ENCODE results near the gene MCF2L. TPM values are rescaled to one million over a fixed set of nuclear protein-coding genes. Genes with fewer than 3 reads are reported as not detected.

MCF2L gene
- total RNA-seq, 1 experiment from 2014 or later, result 22.1 TPM

DNA sequence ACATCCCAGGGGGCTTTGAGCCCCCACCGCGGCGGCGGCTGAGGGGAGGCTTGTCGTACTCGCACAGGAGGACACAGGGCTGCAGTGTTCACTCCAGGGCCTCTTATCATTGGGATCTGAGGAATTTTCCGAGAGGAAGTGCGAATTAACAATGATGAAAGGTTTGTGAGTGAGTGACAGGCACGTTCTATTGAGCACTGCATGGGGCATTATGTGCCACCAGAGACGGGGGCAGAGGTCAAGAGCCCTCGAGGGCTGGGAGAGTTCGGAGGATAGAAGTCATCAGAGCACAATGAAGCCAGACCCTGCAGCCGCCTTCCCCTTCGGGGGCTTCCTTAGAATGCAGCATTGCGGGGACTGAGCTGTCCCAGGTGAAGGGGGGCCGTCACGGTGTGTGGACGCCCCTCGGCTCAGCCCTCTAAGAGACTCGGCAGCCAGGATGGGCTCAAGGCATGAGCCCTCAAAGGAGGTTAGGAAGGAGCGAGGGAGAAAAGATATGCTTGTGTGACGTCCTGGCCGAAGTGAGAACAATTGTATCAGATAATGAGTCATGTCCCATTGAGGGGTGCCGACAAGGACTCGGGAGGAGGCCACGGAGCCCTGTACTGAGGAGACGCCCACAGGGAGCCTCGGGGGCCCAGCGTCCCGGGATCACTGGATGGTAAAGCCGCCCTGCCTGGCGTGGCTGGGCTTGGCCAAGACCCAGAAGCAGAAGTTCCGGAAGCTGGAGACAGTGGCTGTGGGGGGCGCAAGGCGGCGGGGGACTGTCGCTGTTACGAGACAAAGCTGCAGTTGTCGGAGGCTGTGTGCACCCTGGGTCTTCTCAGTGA lies 53.9 kb downstream of the MCF2L start:
- TF ChIP-seq, protein P1, sequence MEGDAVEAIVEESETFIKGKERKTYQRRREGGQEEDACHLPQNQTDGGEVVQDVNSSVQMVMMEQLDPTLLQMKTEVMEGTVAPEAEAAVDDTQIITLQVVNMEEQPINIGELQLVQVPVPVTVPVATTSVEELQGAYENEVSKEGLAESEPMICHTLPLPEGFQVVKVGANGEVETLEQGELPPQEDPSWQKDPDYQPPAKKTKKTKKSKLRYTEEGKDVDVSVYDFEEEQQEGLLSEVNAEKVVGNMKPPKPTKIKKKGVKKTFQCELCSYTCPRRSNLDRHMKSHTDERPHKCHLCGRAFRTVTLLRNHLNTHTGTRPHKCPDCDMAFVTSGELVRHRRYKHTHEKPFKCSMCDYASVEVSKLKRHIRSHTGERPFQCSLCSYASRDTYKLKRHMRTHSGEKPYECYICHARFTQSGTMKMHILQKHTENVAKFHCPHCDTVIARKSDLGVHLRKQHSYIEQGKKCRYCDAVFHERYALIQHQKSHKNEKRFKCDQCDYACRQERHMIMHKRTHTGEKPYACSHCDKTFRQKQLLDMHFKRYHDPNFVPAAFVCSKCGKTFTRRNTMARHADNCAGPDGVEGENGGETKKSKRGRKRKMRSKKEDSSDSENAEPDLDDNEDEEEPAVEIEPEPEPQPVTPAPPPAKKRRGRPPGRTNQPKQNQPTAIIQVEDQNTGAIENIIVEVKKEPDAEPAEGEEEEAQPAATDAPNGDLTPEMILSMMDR (IDR thresholded peaks at IDR 0.05; ENCODE audit: insufficient read depth in 1 of 2, low read depth in 1 of 2, low read length in 1 of 2, severe bottlenecking in 1 of 2, unreplicated experiment in 1 of 2), result no peak
- POLR2A ChIA-PET, result no interaction called here
- peaks cover 17% of the 10 kb centered on the region for H3K4me1 ChIP-seq
- no peaks in the 10 kb centered on the region for H3K27me3 Mint-ChIP-seq (ENCODE audit: insufficient read depth, unreplicated experiment)
- H3K9me3 ChIP-seq, result no peaks in the 10 kb centered on the region
- peak overlapping the region; percentile 58 for H3K4me3 Mint-ChIP-seq (ENCODE audit: unreplicated experiment)
- peaks cover 7% of the 10 kb centered on the region for H3K36me3 Mint-ChIP-seq (ENCODE audit: insufficient read depth, unreplicated experiment)
- no peak overlapping the region for H3K4me3 ChIP-seq (ENCODE audit: low read depth, low read length)
- H3K9me3 Mint-ChIP-seq (ENCODE audit: unreplicated experiment), result no peaks in the 10 kb centered on the region
- H3K36me3 ChIP-seq (ENCODE audit: control insufficient read depth, insufficient read depth, low read length), result no peaks in the 10 kb centered on the region
- H3K27ac Mint-ChIP-seq (ENCODE audit: unreplicated experiment), result peak overlapping the region; percentile 88
- BruUV-seq (replicated peaks), result no TSS peak
- CTCF ChIA-PET, result interaction anchor here (1.1 kb wide), 1 partner anchor 80 kb away, joined by 4 read pairs; no protein-coding TSS in a partner anchor
- no peaks in the 10 kb centered on the region for H3K27me3 ChIP-seq (replicated peaks; ENCODE audit: control insufficient read depth, insufficient read depth, low read length)
- peaks cover 14% of the 10 kb centered on the region for H3K4me1 Mint-ChIP-seq (ENCODE audit: low read depth, unreplicated experiment)
- intact Hi-C loops (cut with micrococcal nuclease; ENCODE audit: unreplicated experiment), result no loop called here
- peak; percentile 39 to 59 for DNase-seq

DNA sequence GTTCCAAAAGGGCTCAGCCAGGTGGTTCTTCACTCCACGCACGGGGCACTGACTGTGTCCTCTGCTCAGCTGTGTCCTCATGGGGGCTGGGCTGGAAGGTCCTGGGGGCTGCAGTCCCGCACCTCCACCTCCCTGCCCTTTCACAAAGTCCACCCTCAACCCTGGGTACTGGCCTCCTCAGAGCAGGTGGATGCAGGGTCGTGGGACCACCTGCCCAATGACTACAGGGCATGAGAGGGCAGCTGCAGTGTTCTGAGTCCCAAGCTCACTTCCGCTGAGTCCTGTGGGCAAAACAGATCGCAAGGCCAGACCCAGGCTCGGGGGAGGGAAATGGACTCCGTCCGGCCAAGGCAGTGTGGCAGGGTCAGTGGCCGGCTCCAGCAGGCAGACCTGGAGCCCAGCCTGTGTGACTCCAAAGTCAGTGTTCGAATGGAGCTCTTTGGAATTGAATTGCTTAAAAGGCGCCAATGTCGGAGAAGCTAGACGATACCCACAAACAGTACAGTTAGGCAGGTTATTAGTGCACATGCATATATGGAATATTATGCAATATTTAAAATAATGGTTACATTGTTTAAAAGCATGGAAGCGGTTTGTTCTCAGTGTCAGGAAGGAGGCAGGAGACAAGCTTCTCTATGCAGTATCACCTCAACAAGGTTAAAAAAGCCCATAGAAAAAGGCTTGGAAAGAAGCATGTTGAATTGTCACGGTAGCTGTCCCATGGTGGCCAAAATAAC lies 54.8 kb downstream of the MCF2L start:
- ChIA-PET POLR2A (no interaction called here), CTCF (interaction anchor here (0.7 to 1.1 kb wide), 3 partner anchors 67 to 86 kb away, joined by 3 to 4 read pairs (median 3); no protein-coding TSS in a partner anchor)
- intact Hi-C loops (cut with micrococcal nuclease; ENCODE audit: unreplicated experiment), result no loop called here
- DNase-seq, result no peak
- TF ChIP-seq, protein P1 (IDR thresholded peaks at IDR 0.05; ENCODE audit: insufficient read depth in 1 of 2, low read depth in 1 of 2, low read length in 1 of 2, severe bottlenecking in 1 of 2, unreplicated experiment in 1 of 2), result no peak
- Mint-ChIP-seq H3K4me3 (ENCODE audit: unreplicated experiment) (no peak overlapping the region), H3K27me3 (ENCODE audit: insufficient read depth, unreplicated experiment) (no peaks in the 10 kb centered on the region), H3K36me3 (ENCODE audit: insufficient read depth, unreplicated experiment) (peaks cover 7% of the 10 kb centered on the region), H3K9me3 (ENCODE audit: unreplicated experiment) (no peaks in the 10 kb centered on the region), H3K27ac (ENCODE audit: unreplicated experiment) (no peak overlapping the region), H3K4me1 (ENCODE audit: low read depth, unreplicated experiment) (peaks cover 14% of the 10 kb centered on the region)
- Histone ChIP-seq H3K27me3 (replicated peaks; ENCODE audit: control insufficient read depth, insufficient read depth, low read length) (no peaks in the 10 kb centered on the region), H3K36me3 (ENCODE audit: control insufficient read depth, insufficient read depth, low read length) (no peaks in the 10 kb centered on the region), H3K9me3 (no peaks in the 10 kb centered on the region), H3K4me1 (peaks cover 17% of the 10 kb centered on the region), H3K4me3 (ENCODE audit: low read depth, low read length) (no peak overlapping the region)
- BruUV-seq (replicated peaks), result no TSS peak

DNA sequence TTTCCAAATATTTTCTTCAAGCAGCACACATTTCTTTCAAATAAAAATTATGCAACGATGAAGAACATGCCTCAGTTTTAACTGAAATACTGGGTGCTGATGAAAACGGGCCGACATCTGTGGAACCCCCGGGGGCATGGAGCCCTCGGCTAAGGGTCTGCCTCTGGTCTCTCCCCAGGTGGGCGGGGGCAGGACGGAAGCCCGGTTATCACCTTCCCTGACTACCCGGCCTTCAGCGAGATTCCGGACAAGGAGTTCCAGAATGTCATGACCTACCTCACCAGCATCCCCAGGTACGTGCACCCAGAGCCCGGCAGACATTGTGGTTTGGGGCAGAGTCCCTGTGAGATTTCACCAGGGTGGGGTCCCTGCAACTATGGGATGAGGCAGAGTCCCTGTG lies 55.5 kb downstream of the MCF2L start:
- no peaks in the 10 kb centered on the region for H3K27me3 ChIP-seq (replicated peaks; ENCODE audit: control insufficient read depth, insufficient read depth, low read length)
- TF ChIP-seq, protein P1 (IDR thresholded peaks at IDR 0.05; ENCODE audit: insufficient read depth in 1 of 2, low read depth in 1 of 2, low read length in 1 of 2, severe bottlenecking in 1 of 2, unreplicated experiment in 1 of 2), result no peak
- POLR2A ChIA-PET, result no interaction called here
- BruUV-seq (replicated peaks), result no TSS peak
- Mint-ChIP-seq H3K9me3 (ENCODE audit: unreplicated experiment) (no peaks in the 10 kb centered on the region), H3K4me3 (ENCODE audit: unreplicated experiment) (no peak overlapping the region), H3K27ac (ENCODE audit: unreplicated experiment) (no peak overlapping the region), H3K36me3 (ENCODE audit: insufficient read depth, unreplicated experiment) (peaks cover 7% of the 10 kb centered on the region), H3K4me1 (ENCODE audit: low read depth, unreplicated experiment) (peaks cover 14% of the 10 kb centered on the region), H3K27me3 (ENCODE audit: insufficient read depth, unreplicated experiment) (no peaks in the 10 kb centered on the region)
- no peaks in the 10 kb centered on the region for H3K36me3 ChIP-seq (ENCODE audit: control insufficient read depth, insufficient read depth, low read length)
- CTCF ChIA-PET, result interaction anchor here (0.7 to 1.1 kb wide), 3 partner anchors 66 to 86 kb away, joined by 3 to 4 read pairs (median 3); no protein-coding TSS in a partner anchor
- intact Hi-C loops (cut with micrococcal nuclease; ENCODE audit: unreplicated experiment), result no loop called here
- no peak for DNase-seq
- H3K9me3 ChIP-seq, result no peaks in the 10 kb centered on the region
- H3K4me3 ChIP-seq (ENCODE audit: low read depth, low read length), result no peak overlapping the region
- H3K4me1 ChIP-seq, result peaks cover 17% of the 10 kb centered on the region

Measured in Caco-2 (cell line).